Measurements from ENCODE around the gene RALGPS1.

RALGPS1 gene

DNA sequence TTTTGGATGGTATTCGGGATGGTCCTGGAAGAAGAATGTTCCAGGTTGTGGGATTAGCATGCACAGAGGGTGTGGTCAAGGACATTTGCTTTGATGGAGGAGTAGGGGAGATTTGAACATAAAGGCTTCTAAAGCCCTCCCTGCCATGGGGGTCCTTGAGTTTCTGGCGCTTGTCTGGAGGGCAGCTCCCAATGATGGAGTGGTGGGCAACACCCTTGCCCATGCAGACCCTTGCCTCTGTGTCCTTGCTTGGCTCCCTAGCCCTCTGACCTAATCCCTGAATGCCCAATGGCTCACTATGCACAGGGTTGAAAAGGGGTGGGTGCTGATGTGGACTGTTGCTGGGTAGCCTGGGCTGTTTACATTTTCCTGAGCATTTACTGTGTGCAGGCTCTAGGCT is 66.6 kb downstream of the RALGPS1 start:
- no peak overlapping the region for H3K27ac ChIP-seq (ENCODE audit: low read length)
- no peaks in the 10 kb centered on the region for H3K27me3 ChIP-seq (ENCODE audit: low read depth, low read length)
- H3K4me3 ChIP-seq (ENCODE audit: low read length): no peak overlapping the region
- no peaks in the 10 kb centered on the region for H3K9me3 ChIP-seq (ENCODE audit: insufficient read depth, low read length)
- H2AFZ ChIP-seq (ENCODE audit: low read depth, low read length): no peak overlapping the region
- H3K4me2 ChIP-seq (ENCODE audit: low read length): no peak overlapping the region
- TF ChIP-seq EZH2phosphoT487 (IDR thresholded peaks at IDR 0.05; ENCODE audit: low read depth) (no peak), CTCF (IDR thresholded peaks at IDR 0.05; ENCODE audit: low read depth, low read length) (no peak)
- H3K9ac ChIP-seq (ENCODE audit: low read length): no peak overlapping the region
- H4K20me1 ChIP-seq (ENCODE audit: insufficient read depth, low read length): no peaks in the 10 kb centered on the region
- H3K36me3 ChIP-seq (replicated peaks; ENCODE audit: low read depth, low read length): no peaks in the 10 kb centered on the region
- H3K4me1 ChIP-seq (ENCODE audit: low read length): peaks cover 7% of the 10 kb centered on the region
- H3K79me2 ChIP-seq (ENCODE audit: low read length): no peaks in the 10 kb centered on the region

DNA sequence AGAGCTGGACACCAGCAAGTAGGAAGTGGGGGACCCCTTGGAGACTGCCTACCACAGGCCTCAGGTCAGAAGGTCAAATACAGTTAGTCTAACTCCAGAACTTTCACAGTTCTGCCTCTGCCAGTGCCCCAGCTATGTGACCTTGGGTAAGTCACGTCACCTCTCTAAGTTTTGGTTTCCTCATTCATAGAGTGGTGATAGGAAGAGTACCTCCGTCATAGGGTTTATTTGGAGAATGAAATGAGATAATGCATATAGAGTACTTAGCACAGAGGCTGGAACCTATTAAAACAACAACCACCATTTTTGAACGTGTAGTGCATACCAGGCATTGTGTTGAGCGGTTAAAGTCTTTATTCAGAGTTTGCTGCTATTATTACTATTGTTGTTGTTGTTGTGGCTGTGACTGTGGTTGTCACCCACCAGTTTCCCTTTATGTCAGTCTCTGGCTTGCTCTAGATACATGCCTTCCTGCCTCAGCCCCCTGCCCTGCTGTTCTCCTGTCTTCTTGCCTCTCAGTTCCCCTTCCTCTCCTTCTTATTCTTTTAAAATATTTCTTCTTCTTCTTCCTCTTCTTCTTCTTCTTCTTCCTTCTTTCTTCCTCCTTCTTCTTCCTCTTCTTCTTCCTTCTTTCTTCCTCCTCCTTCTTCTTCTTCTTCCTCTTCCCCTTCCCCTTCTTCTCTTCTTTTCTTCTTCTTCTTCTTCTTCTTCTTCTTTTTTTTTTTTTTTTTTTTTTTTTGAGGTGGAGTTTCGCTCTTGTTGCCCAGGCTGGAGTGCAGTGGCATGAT is 67.8 kb downstream of the RALGPS1 start:
- no peaks in the 10 kb centered on the region for H3K36me3 ChIP-seq (replicated peaks; ENCODE audit: low read depth, low read length)
- no peak for TF ChIP-seq EZH2phosphoT487 (IDR thresholded peaks at IDR 0.05; ENCODE audit: low read depth)
- TF ChIP-seq CTCF (IDR thresholded peaks at IDR 0.05; ENCODE audit: low read depth, low read length): no peak

DNA sequence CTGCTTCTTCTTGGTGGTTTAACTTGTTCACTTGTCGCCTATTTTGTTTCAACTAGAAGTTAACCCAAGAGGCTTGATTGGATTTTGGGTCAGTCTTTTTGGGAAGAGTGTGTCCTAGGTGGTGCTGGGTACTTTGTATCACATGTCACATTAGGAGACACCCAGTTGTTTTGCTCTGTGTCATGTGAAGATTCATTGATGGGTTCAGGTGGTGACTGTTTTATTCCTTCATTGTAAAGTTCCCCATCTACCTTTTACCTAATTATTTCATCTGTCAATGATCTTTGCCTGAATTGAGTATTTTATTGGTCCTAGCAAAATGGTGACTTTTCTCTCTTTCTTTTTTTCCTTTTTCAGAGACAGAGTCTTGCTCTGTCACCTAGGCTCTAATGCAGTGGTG is 69.2 kb downstream of the RALGPS1 start:
- no peak overlapping the region for H2AFZ ChIP-seq (ENCODE audit: low read depth, low read length)
- no peak overlapping the region for H3K4me3 ChIP-seq (ENCODE audit: low read length)
- no peaks in the 10 kb centered on the region for H4K20me1 ChIP-seq (ENCODE audit: insufficient read depth, low read length)
- H3K9me3 ChIP-seq (ENCODE audit: insufficient read depth, low read length): no peaks in the 10 kb centered on the region
- TF ChIP-seq CTCF (IDR thresholded peaks at IDR 0.05; ENCODE audit: low read depth, low read length) (no peak), EZH2phosphoT487 (IDR thresholded peaks at IDR 0.05; ENCODE audit: low read depth) (no peak)
- H3K4me2 ChIP-seq (ENCODE audit: low read length): no peak overlapping the region
- no peaks in the 10 kb centered on the region for H3K79me2 ChIP-seq (ENCODE audit: low read length)
- no peaks in the 10 kb centered on the region for H3K27me3 ChIP-seq (ENCODE audit: low read depth, low read length)
- H3K36me3 ChIP-seq (replicated peaks; ENCODE audit: low read depth, low read length): no peaks in the 10 kb centered on the region
- no peak overlapping the region for H3K9ac ChIP-seq (ENCODE audit: low read length)
- H3K27ac ChIP-seq (ENCODE audit: low read length): no peak overlapping the region
- peaks cover 12% of the 10 kb centered on the region for H3K4me1 ChIP-seq (ENCODE audit: low read length)

More for the DNA sequence above, 67.8 kb downstream of the RALGPS1 start:
- H3K79me2 ChIP-seq (ENCODE audit: low read length): no peaks in the 10 kb centered on the region
- H3K9ac ChIP-seq (ENCODE audit: low read length): no peak overlapping the region
- no peaks in the 10 kb centered on the region for H3K9me3 ChIP-seq (ENCODE audit: insufficient read depth, low read length)
- H3K4me2 ChIP-seq (ENCODE audit: low read length): no peak overlapping the region
- H2AFZ ChIP-seq (ENCODE audit: low read depth, low read length): no peak overlapping the region
- H3K27ac ChIP-seq (ENCODE audit: low read length): no peak overlapping the region
- H3K27me3 ChIP-seq (ENCODE audit: low read depth, low read length): no peaks in the 10 kb centered on the region
- H4K20me1 ChIP-seq (ENCODE audit: insufficient read depth, low read length): no peaks in the 10 kb centered on the region
- H3K4me3 ChIP-seq (ENCODE audit: low read length): no peak overlapping the region
- H3K4me1 ChIP-seq (ENCODE audit: low read length): peaks cover 12% of the 10 kb centered on the region

- Histone ChIP-seq H2AFZ (ENCODE audit: low read depth, low read length) (no peak overlapping the region), H3K79me2 (ENCODE audit: low read length) (no peaks in the 10 kb centered on the region), H3K4me2 (ENCODE audit: low read length) (no peak overlapping the region), H3K9me3 (ENCODE audit: insufficient read depth, low read length) (no peaks in the 10 kb centered on the region), H3K36me3 (replicated peaks; ENCODE audit: low read depth, low read length) (no peaks in the 10 kb centered on the region), H3K27me3 (ENCODE audit: low read depth, low read length) (no peaks in the 10 kb centered on the region), H3K4me3 (ENCODE audit: low read length) (no peak overlapping the region), H3K9ac (ENCODE audit: low read length) (no peak overlapping the region), H3K4me1 (ENCODE audit: low read length) (peaks cover 12% of the 10 kb centered on the region), H3K27ac (ENCODE audit: low read length) (no peak overlapping the region), H4K20me1 (ENCODE audit: insufficient read depth, low read length) (no peaks in the 10 kb centered on the region)
- TF ChIP-seq EZH2phosphoT487 (IDR thresholded peaks at IDR 0.05; ENCODE audit: low read depth) (no peak), CTCF (IDR thresholded peaks at IDR 0.05; ENCODE audit: low read depth, low read length) (no peak)
Observed at GRCh38 chr9:126984969-126985368, 70.4 kb downstream of the RALGPS1 start.

All from OCI-LY3 (cell line).